H9 (cell line): Measurements from ENCODE around the gene OR51V1. TPM values are rescaled to one million over a fixed set of nuclear protein-coding genes. Genes with fewer than 3 reads are reported as not detected.

Experiments used
- DNase-seq: peaks from one replicate; pipeline ENCODE4 v3.0.0-alpha.2; 2017
- H2AFZ ChIP-seq: one replicate; pipeline ENCODE4 v1.6.1; 2013; ENCODE audit warnings: mild to moderate bottlenecking, low read length, control low read depth, moderate library complexity
- H2AK5ac ChIP-seq: 2 replicates; pipeline ENCODE4 v1.6.1; 2013; ENCODE audit warnings: low read length, control low read depth, mixed read lengths; ENCODE audit not compliant: insufficient read length
- H2BK120ac ChIP-seq: one replicate; pipeline ENCODE4 v1.6.1; 2013; ENCODE audit warnings: low read depth, mild to moderate bottlenecking, low read length, control low read depth, inconsistent platforms; ENCODE audit not compliant: poor library complexity, severe bottlenecking
- H2BK12ac ChIP-seq: 2 replicates; pipeline ENCODE4 v1.6.1; 2013; ENCODE audit warnings: low read length, control low read depth, mixed read lengths, low read depth; ENCODE audit not compliant: insufficient read length
- H2BK15ac ChIP-seq: 2 replicates; pipeline ENCODE4 v1.6.1; 2013; ENCODE audit warnings: low read depth, low read length, control low read depth
- H2BK20ac ChIP-seq: one replicate; pipeline ENCODE4 v1.6.1; 2013; ENCODE audit warnings: low read depth, mild to moderate bottlenecking, low read length, control low read depth, inconsistent platforms; ENCODE audit not compliant: poor library complexity, severe bottlenecking
- H2BK5ac ChIP-seq: 2 replicates; pipeline ENCODE4 v1.6.1; 2013; ENCODE audit warnings: low read length, control low read depth, mixed read lengths; ENCODE audit not compliant: insufficient read length
- H3K14ac ChIP-seq: 2 replicates; pipeline ENCODE4 v1.6.1; 2013; ENCODE audit warnings: low read length, control low read depth; ENCODE audit not compliant: insufficient read depth
- H3K18ac ChIP-seq: 2 replicates; pipeline ENCODE4 v1.6.1; 2013; ENCODE audit warnings: low read depth, mild to moderate bottlenecking, mixed read lengths, low read length, control low read depth; ENCODE audit not compliant: insufficient read length
- H3K23ac ChIP-seq: 2 replicates; pipeline ENCODE4 v1.6.1; 2013; ENCODE audit warnings: low read length, control low read depth, mixed read lengths, low read depth; ENCODE audit not compliant: insufficient read length
- H3K23me2 ChIP-seq: 2 replicates; pipeline ENCODE4 v1.6.1; 2013; ENCODE audit warnings: low read depth, mild to moderate bottlenecking, mixed read lengths, low read length, control low read depth; ENCODE audit not compliant: insufficient read length, poor library complexity, severe bottlenecking
- H3K27ac ChIP-seq: 2 replicates; pipeline ENCODE4 v1.5.1; 2013; ENCODE audit warnings: low read length, control low read depth, mixed read lengths, low read depth; ENCODE audit not compliant: insufficient read length
- H3K27me3 ChIP-seq: 2 replicates; pipeline ENCODE4 v1.6.1; 2013; ENCODE audit warnings: low read length, control low read depth, inconsistent platforms; ENCODE audit not compliant: insufficient read depth
- H3K4ac ChIP-seq: 2 replicates; pipeline ENCODE4 v1.6.1; 2013; ENCODE audit warnings: low read depth, mild to moderate bottlenecking, control low read depth, inconsistent platforms, low read length, moderate library complexity
- H3K4me1 ChIP-seq: 2 replicates; pipeline ENCODE4 v1.6.1; 2013; ENCODE audit warnings: low read length, control low read depth, inconsistent platforms; ENCODE audit not compliant: insufficient read depth
- H3K4me2 ChIP-seq: 2 replicates; pipeline ENCODE4 v1.6.1; 2013; ENCODE audit warnings: low read length, control low read depth, mixed read lengths; ENCODE audit not compliant: insufficient read length, insufficient read depth
- H3K56ac ChIP-seq: 2 replicates; pipeline ENCODE4 v1.6.1; 2013; ENCODE audit warnings: low read depth, mild to moderate bottlenecking, mixed read lengths, low read length, control low read depth; ENCODE audit not compliant: insufficient read length
- H3K79me1 ChIP-seq: 2 replicates; pipeline ENCODE4 v1.6.1; 2013; ENCODE audit warnings: low read depth, mild to moderate bottlenecking, moderate library complexity, low read length, control low read depth, inconsistent platforms; ENCODE audit not compliant: insufficient read depth, poor library complexity, severe bottlenecking
- H3K79me2 ChIP-seq: 2 replicates; pipeline ENCODE4 v1.6.1; 2013; ENCODE audit warnings: low read length, control low read depth, inconsistent platforms; ENCODE audit not compliant: insufficient read depth
- H3K9ac ChIP-seq: 2 replicates; pipeline ENCODE4 v1.6.1; 2013; ENCODE audit warnings: low read length, control low read depth, mixed read lengths; ENCODE audit not compliant: insufficient read length; ENCODE audit errors: extremely low read depth
- H3K9me3 ChIP-seq: one replicate; pipeline ENCODE4 v1.6.1; 2013; ENCODE audit warnings: low read depth, low read length, inconsistent platforms; ENCODE audit not compliant: control insufficient read depth
- H3T11ph ChIP-seq: one replicate; pipeline ENCODE4 v1.6.1; 2013; ENCODE audit warnings: mild to moderate bottlenecking, low read length, control low read depth, inconsistent platforms
- H4K20me1 ChIP-seq: one replicate; pipeline ENCODE4 v1.6.1; 2013; ENCODE audit not compliant: control insufficient read depth, insufficient read length, insufficient read depth
- H4K5ac ChIP-seq: 2 replicates; pipeline ENCODE4 v1.6.1; 2013; ENCODE audit warnings: low read depth, mild to moderate bottlenecking, mixed read lengths, low read length, control low read depth; ENCODE audit not compliant: insufficient read length
- H4K8ac ChIP-seq: replicated peaks from 2 replicates; pipeline ENCODE4 v1.6.1; 2013; ENCODE audit warnings: low read length, control low read depth, mixed read lengths, low read depth; ENCODE audit not compliant: insufficient read length
- H4K91ac ChIP-seq: 2 replicates; pipeline ENCODE4 v1.6.1; 2013; ENCODE audit warnings: low read depth, mild to moderate bottlenecking, moderate library complexity, mixed read lengths, low read length, control low read depth; ENCODE audit not compliant: insufficient read length
- H3K27ac Mint-ChIP-seq, 3 experiments: 2 replicates in 2 of 3; 3 replicates in 1 of 3; pipeline ENCODE4 v1.8.0; 2020 to 2021; ENCODE audit warnings: mixed read lengths in 3 of 3, mild to moderate bottlenecking in 1 of 3, moderate library complexity in 1 of 3
- H3K27me3 Mint-ChIP-seq: 2 replicates; pipeline ENCODE4 v1.8.0; 2021; ENCODE audit warnings: low read depth, mild to moderate bottlenecking, moderate library complexity, mixed read lengths
- H3K36me3 Mint-ChIP-seq, 3 experiments: 2 replicates in 2 of 3; 3 replicates in 1 of 3; pipeline ENCODE4 v1.8.0; 2020 to 2021; ENCODE audit warnings: low read depth in 3 of 3, mixed read lengths in 3 of 3; ENCODE audit not compliant: insufficient read depth in 1 of 3
- H3K4me1 Mint-ChIP-seq, 2 experiments: 2 replicates each; pipeline ENCODE4 v1.8.0; 2020; ENCODE audit warnings: mixed read lengths in 2 of 2
- H3K4me3 Mint-ChIP-seq, 2 experiments: 2 replicates in 1 of 2; 3 replicates in 1 of 2; pipeline ENCODE4 v1.8.0; 2020 to 2021; ENCODE audit warnings: mild to moderate bottlenecking in 2 of 2, mixed read lengths in 2 of 2, moderate library complexity in 1 of 2
- H3K9me3 Mint-ChIP-seq, 2 experiments: 2 replicates in 1 of 2; 3 replicates in 1 of 2; pipeline ENCODE4 v1.8.0; 2020; ENCODE audit warnings: mild to moderate bottlenecking in 2 of 2, mixed read lengths in 2 of 2, moderate library complexity in 1 of 2
- WGBS: extraction: QIAGEN DNeasy Blood & Tissue Kit; methylation state at CpG from one replicate; pipeline ENCODE4 v1.1.7; 2013; ENCODE audit warnings: missing lambda C conversion rate, low lambda C conversion rate, mixed read lengths; ENCODE audit not compliant: insufficient read length; ENCODE audit errors: extremely low coverage; 5-methylcytosine and 5-hydroxymethylcytosine counted together
- total RNA-seq: library from RNA; stranded (reverse); gene quantifications from 2 replicates; pipeline ENCODE4 v1.2.1, GENCODE V29; 2021
- TF ChIP-seq, protein P1 (sequence below): fragments of 200-600 bp; sonication (generic); conservative IDR thresholded peaks from 3 replicates; pipeline ENCODE4 v1.8.0; 2021; ENCODE audit warnings: antibody characterized with exemption, mild to moderate bottlenecking

Gene OR51V1
- total RNA-seq, 1 experiment from 2014 or later: not detected

DNA sequence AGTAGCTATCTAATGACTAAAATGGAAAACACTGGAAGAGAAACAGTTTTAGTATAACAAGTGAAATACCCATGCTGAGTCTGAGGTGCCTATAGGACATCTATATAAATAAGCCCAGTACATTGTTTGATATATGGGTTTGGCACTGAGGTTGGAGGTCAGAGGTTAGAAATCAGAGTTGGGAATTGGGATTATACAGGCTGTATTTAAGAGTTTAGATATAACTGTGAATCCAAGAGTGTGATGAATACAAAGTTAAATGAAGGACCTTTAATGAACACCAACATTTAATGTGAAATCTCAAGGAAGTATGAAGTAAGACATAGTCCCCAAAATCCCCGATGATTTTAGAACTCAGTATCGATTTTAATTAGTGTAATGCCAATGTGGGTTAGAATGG, 36.9 kb upstream of the OR51V1 start:
- Histone ChIP-seq H2AFZ (no peak overlapping the region), H3K4me1 (no peaks in the 10 kb centered on the region), H4K8ac (no peak overlapping the region), H2BK12ac (no peak overlapping the region), H2BK20ac (no peak overlapping the region), H3K79me2 (no peaks in the 10 kb centered on the region), H3K18ac (no peak overlapping the region), H3K4me2 (no peak overlapping the region), H2BK5ac (no peak overlapping the region), H2AK5ac (no peak overlapping the region), H3K79me1 (no peaks in the 10 kb centered on the region), H3K23me2 (no peaks in the 10 kb centered on the region), H3K56ac (no peak overlapping the region), H3K9ac (no peak overlapping the region), H4K5ac (no peak overlapping the region), H3T11ph (no peak overlapping the region), H3K14ac (no peak overlapping the region), H2BK120ac (no peak overlapping the region), H3K4ac (no peak overlapping the region), H4K91ac (no peak overlapping the region), H3K9me3 (no peaks in the 10 kb centered on the region), H2BK15ac (no peak overlapping the region), H3K23ac (no peak overlapping the region), H3K27me3 (no peaks in the 10 kb centered on the region), H4K20me1 (no peaks in the 10 kb centered on the region), H3K27ac (no peak overlapping the region)
- TF ChIP-seq, protein P1, sequence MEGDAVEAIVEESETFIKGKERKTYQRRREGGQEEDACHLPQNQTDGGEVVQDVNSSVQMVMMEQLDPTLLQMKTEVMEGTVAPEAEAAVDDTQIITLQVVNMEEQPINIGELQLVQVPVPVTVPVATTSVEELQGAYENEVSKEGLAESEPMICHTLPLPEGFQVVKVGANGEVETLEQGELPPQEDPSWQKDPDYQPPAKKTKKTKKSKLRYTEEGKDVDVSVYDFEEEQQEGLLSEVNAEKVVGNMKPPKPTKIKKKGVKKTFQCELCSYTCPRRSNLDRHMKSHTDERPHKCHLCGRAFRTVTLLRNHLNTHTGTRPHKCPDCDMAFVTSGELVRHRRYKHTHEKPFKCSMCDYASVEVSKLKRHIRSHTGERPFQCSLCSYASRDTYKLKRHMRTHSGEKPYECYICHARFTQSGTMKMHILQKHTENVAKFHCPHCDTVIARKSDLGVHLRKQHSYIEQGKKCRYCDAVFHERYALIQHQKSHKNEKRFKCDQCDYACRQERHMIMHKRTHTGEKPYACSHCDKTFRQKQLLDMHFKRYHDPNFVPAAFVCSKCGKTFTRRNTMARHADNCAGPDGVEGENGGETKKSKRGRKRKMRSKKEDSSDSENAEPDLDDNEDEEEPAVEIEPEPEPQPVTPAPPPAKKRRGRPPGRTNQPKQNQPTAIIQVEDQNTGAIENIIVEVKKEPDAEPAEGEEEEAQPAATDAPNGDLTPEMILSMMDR: no peak
- H3K27ac Mint-ChIP-seq: no peak overlapping the region
- no CpG with 5 or more reads among the region's 2 CpGs for whole genome bisulfite sequencing
- H3K4me3 Mint-ChIP-seq: no peak overlapping the region
- no peaks in the 10 kb centered on the region for H3K36me3 Mint-ChIP-seq
- H3K4me1 Mint-ChIP-seq: no peaks in the 10 kb centered on the region
- peaks cover 6% of the 10 kb centered on the region for H3K27me3 Mint-ChIP-seq
- DNase-seq: no peak
- H3K9me3 Mint-ChIP-seq: no peaks in the 10 kb centered on the region
